IMR-90 (cell line): ENCODE data around the gene TRIM13. TPM values are rescaled to one million over a fixed set of nuclear protein-coding genes. Genes with fewer than 3 reads are reported as not detected.

Experiments used
- ATAC-seq: fragments of 200-7000 bp; cut with Tn5 transposase; 2 replicates; pipeline ENCODE4 v1.9.1; 2020; ENCODE audit warnings: low read depth, mild to moderate bottlenecking, moderate library complexity
- BruUV-seq: library from RNA; stranded (reverse); fragments of 400-500 nt; replicated peaks from 2 replicates; lab custom pipeline; 2021; lab: Mats Ljungman, UMichigan
- CTCF ChIA-PET: fragments of 300-600 bp; formaldehyde crosslinking; extraction: SDS; loops from one replicate; lab custom pipeline; 2021; ENCODE audit warnings: antibody characterized with exemption; lab: Yijun Ruan, JAX
- POLR2A ChIA-PET: fragments of 300-600 bp; sonication (Branson Sonifier 250); formaldehyde crosslinking; loops from one replicate; lab custom pipeline; 2022; ENCODE audit warnings: antibody characterized with exemption; ENCODE audit not compliant: unreplicated experiment; lab: Charles Lee
- DNase-seq: peaks from one replicate; pipeline ENCODE4 v3.0.0; 2013
- H2AFZ ChIP-seq: replicated peaks from 2 replicates; pipeline ENCODE3; 2013; ENCODE audit warnings: low read length, mild to moderate bottlenecking; ENCODE audit not compliant: poor library complexity
- H2AK5ac ChIP-seq: 2 replicates; pipeline ENCODE4 v1.6.1; 2013; ENCODE audit warnings: low read depth, low read length, inconsistent platforms
- H2AK9ac ChIP-seq: replicated peaks from 2 replicates; pipeline ENCODE3; 2013; ENCODE audit warnings: mild to moderate bottlenecking, low read depth, low read length, moderate library complexity; ENCODE audit not compliant: poor library complexity
- H2BK120ac ChIP-seq: 2 replicates; pipeline ENCODE4 v1.6.1; 2013; ENCODE audit warnings: low read depth, low read length, inconsistent platforms
- H2BK15ac ChIP-seq: 3 replicates; pipeline ENCODE4 v1.6.1; 2013; ENCODE audit warnings: low read depth, low read length, inconsistent platforms
- H2BK20ac ChIP-seq: 2 replicates; pipeline ENCODE4 v1.6.1; 2013; ENCODE audit warnings: low read depth, mild to moderate bottlenecking, inconsistent platforms, low read length, moderate library complexity
- H2BK5ac ChIP-seq: 2 replicates; pipeline ENCODE4 v1.6.1; 2013; ENCODE audit warnings: mild to moderate bottlenecking, low read depth, low read length, inconsistent platforms; ENCODE audit not compliant: poor library complexity, severe bottlenecking
- H3K14ac ChIP-seq: replicated peaks from 2 replicates; pipeline ENCODE4 v1.6.1; 2013; ENCODE audit warnings: low read depth, low read length, inconsistent platforms
- H3K18ac ChIP-seq: 2 replicates; pipeline ENCODE4 v1.6.1; 2013; ENCODE audit warnings: low read depth, low read length, control low read depth
- H3K23ac ChIP-seq: 2 replicates; pipeline ENCODE4 v1.6.1; 2013; ENCODE audit warnings: low read depth, low read length, inconsistent platforms
- H3K27ac ChIP-seq: 2 replicates; pipeline ENCODE4 v1.5.1; 2013; ENCODE audit warnings: mild to moderate bottlenecking, control low read depth, low read length; ENCODE audit not compliant: insufficient read depth
- H3K27me3 ChIP-seq: 2 replicates; pipeline ENCODE4 v1.6.1; 2013; ENCODE audit warnings: low read length; ENCODE audit not compliant: control insufficient read depth, insufficient read depth
- H3K36me3 ChIP-seq: 2 replicates; pipeline ENCODE4 v1.6.1; 2013; ENCODE audit warnings: low read length, mixed read lengths; ENCODE audit not compliant: control insufficient read depth, insufficient read depth
- H3K4ac ChIP-seq: 2 replicates; pipeline ENCODE4 v1.6.1; 2013; ENCODE audit warnings: low read depth, low read length, inconsistent platforms
- H3K4me1 ChIP-seq: 2 replicates; pipeline ENCODE4 v1.6.1; 2013; ENCODE audit warnings: low read length, mixed read lengths; ENCODE audit not compliant: control insufficient read depth, insufficient read depth
- H3K4me2 ChIP-seq: 2 replicates; pipeline ENCODE4 v1.6.1; 2013; ENCODE audit warnings: low read depth, mild to moderate bottlenecking, control low read depth, low read length, moderate library complexity
- H3K4me3 ChIP-seq: 2 replicates; pipeline ENCODE4 v1.5.1; 2013; ENCODE audit warnings: low read depth, mild to moderate bottlenecking, control low read depth, low read length, moderate library complexity; ENCODE audit not compliant: insufficient read depth
- H3K56ac ChIP-seq: 2 replicates; pipeline ENCODE4 v1.6.1; 2013; ENCODE audit warnings: low read length, inconsistent platforms; ENCODE audit not compliant: insufficient read depth; ENCODE audit errors: extremely low read depth
- H3K79me1 ChIP-seq, 2 experiments: 2 replicates each; pipeline ENCODE4 v1.6.1; 2013; ENCODE audit warnings: low read length in 2 of 2, inconsistent platforms in 1 of 2, low read depth in 1 of 2
- H3K9ac ChIP-seq: 2 replicates; pipeline ENCODE4 v1.6.1; 2013; ENCODE audit warnings: low read depth, low read length, control low read depth
- H3K9me1 ChIP-seq: 2 replicates; pipeline ENCODE4 v1.6.1; 2013; ENCODE audit warnings: low read length, inconsistent platforms; ENCODE audit not compliant: insufficient read depth
- H3K9me3 ChIP-seq: 2 replicates; pipeline ENCODE4 v1.6.1; 2013; ENCODE audit warnings: low read length; ENCODE audit not compliant: control insufficient read depth, insufficient read depth
- H4K20me1 ChIP-seq: 2 replicates; pipeline ENCODE4 v1.6.1; 2013; ENCODE audit warnings: low read length, inconsistent platforms; ENCODE audit not compliant: insufficient read depth
- H4K5ac ChIP-seq: 2 replicates; pipeline ENCODE4 v1.6.1; 2013; ENCODE audit warnings: mild to moderate bottlenecking, low read depth, low read length, control low read depth
- H4K8ac ChIP-seq, 2 experiments: 2 replicates each; pipeline ENCODE4 v1.6.1; 2013; ENCODE audit warnings: low read depth in 2 of 2, low read length in 2 of 2, control low read depth in 1 of 2, inconsistent platforms in 1 of 2
- H4K91ac ChIP-seq: 2 replicates; pipeline ENCODE4 v1.6.1; 2013; ENCODE audit warnings: low read depth, low read length, inconsistent platforms; ENCODE audit not compliant: insufficient read depth
- CEBPB ChIP-seq: IDR thresholded peaks from 2 replicates; pipeline ENCODE4 v1.6.1; 2012; ENCODE audit warnings: low read depth, low read length, improper control_type of control experiment
- CHD1 ChIP-seq: IDR thresholded peaks from 2 replicates; pipeline ENCODE4 v1.6.1; 2012; ENCODE audit warnings: low read depth, low read length, improper control_type of control experiment
- FOS ChIP-seq: fragments of 150-350 bp; IDR thresholded peaks from 2 replicates; pipeline ENCODE4 v1.6.1; 2016; ENCODE audit warnings: low read depth, low read length
- MAZ ChIP-seq: IDR thresholded peaks from 2 replicates; pipeline ENCODE4 v1.6.1; 2012; ENCODE audit warnings: low read depth, mild to moderate bottlenecking, low read length, improper control_type of control experiment, moderate library complexity, borderline replicate concordance
- NFE2L2 ChIP-seq: fragments of 150-350 bp; IDR thresholded peaks from 2 replicates; pipeline ENCODE4 v1.6.1; 2016; ENCODE audit warnings: low read depth, mild to moderate bottlenecking, low read length
- POLR2A ChIP-seq: IDR thresholded peaks from 2 replicates; pipeline ENCODE4 v1.6.1; 2012; ENCODE audit warnings: mild to moderate bottlenecking, low read depth, low read length
- RAD21 ChIP-seq: IDR thresholded peaks from 2 replicates; pipeline ENCODE4 v1.6.1; 2012; ENCODE audit warnings: low read length, improper control_type of control experiment
- RFX5 ChIP-seq: IDR thresholded peaks from 2 replicates; pipeline ENCODE4 v1.8.0; 2012; ENCODE audit warnings: low read depth, mild to moderate bottlenecking, low read length, moderate library complexity
- SMC3 ChIP-seq: fragments of 150-350 bp; IDR thresholded peaks from 2 replicates; pipeline ENCODE4 v1.6.1; 2016; ENCODE audit warnings: low read depth, mild to moderate bottlenecking, antibody characterized with exemption, low read length, moderate library complexity
- USF2 ChIP-seq: fragments of 150-350 bp; IDR thresholded peaks from 2 replicates; pipeline ENCODE4 v1.6.1; 2017; ENCODE audit warnings: mild to moderate bottlenecking, antibody characterized with exemption, low read length, low read depth
- WGBS, 2 experiments: methylation state at CpG; one replicate each; pipeline versions ENCODE4 v1.1.5 to v1.1.7; 2013; ENCODE audit warnings: missing lambda C conversion rate in 2 of 2; ENCODE audit not compliant: insufficient read length in 1 of 2; ENCODE audit errors: extremely low coverage in 2 of 2; 5-methylcytosine and 5-hydroxymethylcytosine counted together
- dilution Hi-C: fragments of 300-500 bp; cut with HindIII; formaldehyde crosslinking; loops from one replicate; pipeline ENCODE4 v1.14.3; 2018; ENCODE audit warnings: low sequenced_read_pairs; ENCODE audit not compliant: unreplicated experiment
- in situ Hi-C: fragments of 300-500 bp; cut with MboI; formaldehyde crosslinking; loops from 3 replicates; pipeline ENCODE4 v1.14.3; 2019; ENCODE audit warnings: low sequenced_read_pairs, inconsistent platforms, mixed read lengths
- intact Hi-C: fragments of 100-400 bp; cut with micrococcal nuclease; formaldehyde crosslinking; loops from 2 replicates; pipeline ENCODE4 v1.10.0; 2022
- polyA plus RNA-seq, 3 experiments: library from polyadenylated mRNA; depleted of rRNA; stranded (reverse); fragments of >200 nt; gene quantifications; 2 replicates each; pipeline ENCODE4 v1.2.3, GENCODE V29; 2012; ENCODE audit warnings: low replicate concordance in 1 of 3
- total RNA-seq: library from RNA; depleted of rRNA; stranded (reverse); fragments of >200 nt; gene quantifications from 2 replicates; pipeline ENCODE4 v1.2.3, GENCODE V29; 2012

TRIM13 gene
- total and polyA plus RNA-seq, 2 of the 4 experiments (the other 2 are of a cell fraction): 12.0 to 20.1 TPM

GRCh38 chr13:49995625-49996101 lies 1.2 kb upstream of the TRIM13 start:
- H2BK5ac ChIP-seq: peak overlapping the region; percentile 98
- peak overlapping the region; percentile 79; the same call in 1 of the 2 replicates for H3K9ac ChIP-seq
- H4K5ac ChIP-seq: peak overlapping the region; percentile 79
- in situ Hi-C loops (loop anchor here (25.0 kb wide), 1 partner anchor 917 kb away; the partner anchor contains the start of gene RNASEH2B), dilution Hi-C loops (no loop called here), intact Hi-C loops (loop anchor here (2.0 to 5.0 kb wide), 4 partner anchors 129 to 917 kb away; no protein-coding TSS in a partner anchor)
- peak overlapping the region; percentile 60 for H2AK9ac ChIP-seq
- H4K8ac ChIP-seq: peak overlapping the region; percentile 36 to 91
- no CpG with 5 or more reads among the region's 14 CpGs for WGBS, 2 experiments
- POLR2A ChIA-PET: no interaction called here
- no peak for ATAC-seq
- H2AK5ac ChIP-seq: peak overlapping the region; percentile 89
- peak overlapping the region; percentile 92 for H3K23ac ChIP-seq
- peak overlapping the region; percentile 73 for H2AFZ ChIP-seq
- peak overlapping the region; percentile 33 for H2BK120ac ChIP-seq
- H3K14ac ChIP-seq: peak overlapping the region; percentile 88
- H3K56ac ChIP-seq: peak overlapping the region; percentile 87
- H2BK20ac ChIP-seq: no peak overlapping the region
- TF ChIP-seq RAD21 (no peak), CEBPB (no peak), POLR2A (no peak), CHD1 (no peak), USF2 (no peak), FOS (no peak), RFX5 (no peak), SMC3 (no peak), NFE2L2 (no peak), MAZ (no peak)
- peaks cover 8% of the 10 kb centered on the region; the same call in 1 of the 2 replicates for H3K36me3 ChIP-seq
- H3K79me1 ChIP-seq: peaks cover 12 to 34% of the 10 kb centered on the region in 2 experiments
- H2BK15ac ChIP-seq: 0 out of 3 replicates have a peak overlapping the region, but pooled peaks have one; percentile 2
- peaks cover 11% of the 10 kb centered on the region; the same call in 1 of the 2 replicates for H3K9me1 ChIP-seq
- no peaks in the 10 kb centered on the region for H3K9me3 ChIP-seq
- H3K27ac ChIP-seq: no peak overlapping the region; the same call in 1 of the 2 replicates
- peak overlapping the region; percentile 86 for H3K4me2 ChIP-seq
- H3K4me3 ChIP-seq: peak overlapping the region; percentile 87
- no peak for DNase-seq
- peak overlapping the region; percentile 57 for H3K4ac ChIP-seq
- H4K20me1 ChIP-seq: no peaks in the 10 kb centered on the region
- peaks cover 4% of the 10 kb centered on the region for H3K4me1 ChIP-seq
- no peaks in the 10 kb centered on the region for H3K27me3 ChIP-seq
- no TSS peak for BruUV-seq
- peak overlapping the region; percentile 37 for H3K18ac ChIP-seq
- H4K91ac ChIP-seq: peak overlapping the region; percentile 27
- CTCF ChIA-PET: interaction anchor here (1.8 kb wide), 1 partner anchor 10 kb away, joined by 4 read pairs; no protein-coding TSS in a partner anchor
